HK-2 (cell line): Measurements from ENCODE around the gene TPRA1.
A peak's percentile ranks its signal among the peaks of the same experiment; 100 is the strongest.

Source experiments
- DNase-seq: peaks from one replicate; pipeline ENCODE4 v3.0.0-alpha.2; 2018; ENCODE audit not compliant: unreplicated experiment

TPRA1 gene

DNA sequence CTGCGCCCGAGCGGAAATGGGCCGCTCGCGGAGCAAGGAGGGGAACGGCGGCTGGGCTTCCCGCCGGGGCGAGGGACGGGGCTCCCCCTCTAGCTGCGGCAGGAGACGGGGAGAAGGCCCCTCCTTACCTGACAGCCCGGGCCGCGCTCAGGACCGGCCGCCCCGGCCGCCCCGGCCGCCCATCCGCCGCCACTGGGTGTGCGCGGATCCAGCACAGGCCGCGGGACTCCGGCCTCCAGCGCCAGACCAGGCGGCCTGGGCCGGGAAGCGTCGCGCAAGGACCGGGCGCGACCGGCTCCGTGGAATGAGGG lies 296 bp downstream of the TPRA1 start:
- no peak for DNase-seq

DNA sequence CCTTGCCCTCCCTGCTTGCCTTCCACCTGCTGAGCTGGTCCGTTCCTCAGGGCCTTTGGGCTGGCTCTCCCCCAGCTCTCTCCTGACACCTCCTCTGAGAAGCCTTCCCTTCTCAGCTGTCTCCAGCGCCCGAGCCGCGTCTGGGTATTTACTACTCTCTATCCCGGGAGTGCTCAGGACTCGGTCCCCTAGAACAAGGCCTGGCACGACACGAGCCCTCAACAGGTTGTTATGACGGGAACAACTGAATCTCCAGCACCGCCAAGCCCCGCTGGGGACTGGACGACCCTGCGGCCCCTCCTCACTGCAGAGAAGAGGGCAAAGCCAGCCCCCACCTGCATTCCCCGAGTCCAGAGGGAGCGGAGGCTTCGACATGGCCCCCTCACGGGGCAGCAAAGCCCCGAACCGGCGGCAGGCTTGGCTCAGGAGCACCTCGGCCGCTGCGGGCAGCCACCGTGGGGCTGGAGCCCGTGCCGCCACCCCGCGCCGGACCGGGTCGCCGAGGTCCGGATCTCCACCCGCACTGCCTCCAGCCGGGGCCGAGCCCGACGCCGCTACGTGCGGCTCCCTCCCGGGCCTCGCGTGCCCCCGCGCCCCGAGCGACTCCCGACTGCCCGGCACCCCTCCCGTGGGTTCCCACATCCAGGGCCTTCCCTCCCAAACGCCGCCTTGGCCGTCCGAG lies 792 bp downstream of the TPRA1 start:
- peak; percentile 57 for DNase-seq

DNA sequence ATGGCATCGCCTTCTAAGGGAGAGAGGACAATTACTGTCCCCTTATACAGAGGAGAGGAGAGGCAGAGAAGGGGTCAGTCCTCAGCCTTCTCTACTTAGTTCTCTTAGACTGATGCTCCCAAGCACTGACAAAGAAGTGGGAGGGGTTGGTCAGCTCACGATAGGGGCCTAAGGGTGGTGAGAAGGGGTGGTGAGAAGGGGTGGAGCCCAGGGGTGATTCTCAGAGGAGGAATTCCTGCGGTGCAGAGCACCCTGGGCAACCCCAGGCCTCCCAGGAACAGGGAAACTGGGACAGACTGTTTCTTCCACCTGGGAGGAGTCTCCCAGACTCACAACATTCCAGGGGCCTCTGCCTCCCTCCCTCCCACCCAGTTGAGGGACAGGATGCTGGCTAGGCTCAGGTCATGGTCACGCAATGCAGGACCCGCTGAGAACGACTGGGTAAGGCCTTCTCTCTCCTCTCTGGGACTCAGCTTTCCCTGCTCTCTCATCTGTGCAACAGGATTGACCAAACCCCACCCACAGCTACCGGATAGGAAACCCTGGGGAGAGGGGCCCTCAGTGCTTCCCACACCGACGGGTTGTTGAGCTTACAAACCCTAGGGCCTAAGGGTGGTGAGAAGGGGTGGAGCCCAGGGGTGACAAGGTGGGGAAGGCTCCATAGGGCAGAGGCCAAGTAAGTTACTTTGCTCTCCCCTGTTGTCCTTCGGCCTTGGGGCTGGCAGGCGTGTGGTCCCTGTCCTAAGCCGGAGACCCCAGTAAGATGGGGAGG lies 1.5 kb downstream of the TPRA1 start:
- peak; percentile 89 for DNase-seq

DNA sequence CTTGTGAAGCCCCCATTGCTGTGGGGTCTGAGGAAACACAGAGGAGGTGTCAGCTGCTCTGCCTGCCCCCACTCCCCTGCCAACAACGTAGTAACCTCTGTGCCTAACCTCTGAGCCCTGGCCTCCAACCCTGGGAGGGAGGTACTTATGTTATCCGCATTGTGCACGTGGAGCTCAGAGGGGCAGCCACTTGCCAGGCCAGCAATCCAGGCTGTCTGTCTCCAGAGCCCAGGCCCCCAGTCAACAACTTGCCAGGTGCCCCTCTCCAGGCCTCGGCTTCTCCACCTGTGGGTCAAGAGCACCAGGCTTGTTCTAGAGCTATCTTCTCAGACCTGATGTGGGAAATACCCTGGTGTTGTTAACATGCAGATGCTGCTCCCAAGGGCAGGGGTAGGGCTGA lies 2.7 kb downstream of the TPRA1 start:
- no peak for DNase-seq

DNA sequence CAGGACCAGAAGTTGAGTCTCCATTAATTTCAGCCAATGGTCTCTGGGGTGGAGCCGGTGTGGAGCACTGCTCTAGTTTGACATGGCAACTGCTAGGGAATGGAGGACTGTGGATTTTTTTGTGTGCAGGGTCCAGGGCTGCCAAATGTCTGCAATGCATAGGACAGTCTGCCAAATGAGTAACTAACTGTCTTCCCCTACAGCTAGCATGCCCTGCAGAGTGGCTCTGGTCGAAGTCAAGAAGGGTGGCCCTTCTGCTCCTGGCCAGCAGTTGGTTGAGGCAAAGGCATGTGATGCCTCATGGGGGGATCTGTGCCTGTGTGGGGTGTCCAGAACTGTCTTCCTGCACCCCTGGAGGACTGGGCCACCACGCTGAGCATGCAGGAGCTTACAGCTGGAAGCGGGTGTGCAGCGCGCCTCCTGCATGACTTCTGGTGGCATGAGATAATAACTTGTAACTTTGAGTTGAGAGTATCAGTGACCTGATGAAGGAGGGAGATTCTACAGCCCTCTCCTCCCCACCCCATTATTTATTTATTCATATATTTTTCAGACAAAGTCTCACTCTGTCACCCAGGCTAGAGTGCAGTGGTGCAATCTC lies 4.6 kb downstream of the TPRA1 start:
- no peak for DNase-seq

DNA sequence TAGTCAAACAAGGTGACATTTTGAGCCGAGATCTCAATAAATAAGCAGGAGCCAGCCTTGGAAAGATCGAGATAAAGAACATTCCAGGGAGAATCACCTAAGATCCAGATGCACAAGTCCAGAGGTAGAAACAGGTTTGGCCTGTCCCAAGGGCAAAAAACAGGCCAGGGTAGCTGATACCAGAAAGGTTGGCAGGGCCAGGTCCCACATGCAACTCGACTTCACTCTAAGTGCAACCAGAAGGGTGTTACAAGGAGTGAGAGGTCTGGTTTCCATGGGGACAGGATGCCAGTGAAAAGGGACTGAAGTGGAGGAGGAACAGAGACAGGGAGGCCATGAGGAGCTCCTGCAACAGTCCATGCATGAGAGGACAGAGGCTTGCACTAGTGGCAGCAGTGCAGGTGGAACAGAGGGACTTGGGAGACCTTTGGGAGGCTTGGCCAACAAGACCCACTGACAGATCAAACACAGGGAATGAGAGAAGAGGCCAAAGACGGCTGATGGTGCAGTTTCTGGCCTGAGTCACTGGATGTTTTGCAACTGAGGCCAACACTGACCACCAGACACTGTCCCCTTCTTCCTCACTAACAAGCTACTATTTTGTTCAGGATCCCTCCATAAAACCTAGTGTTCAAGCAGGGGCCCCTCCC lies 5.2 kb downstream of the TPRA1 start:
- no peak for DNase-seq

DNA sequence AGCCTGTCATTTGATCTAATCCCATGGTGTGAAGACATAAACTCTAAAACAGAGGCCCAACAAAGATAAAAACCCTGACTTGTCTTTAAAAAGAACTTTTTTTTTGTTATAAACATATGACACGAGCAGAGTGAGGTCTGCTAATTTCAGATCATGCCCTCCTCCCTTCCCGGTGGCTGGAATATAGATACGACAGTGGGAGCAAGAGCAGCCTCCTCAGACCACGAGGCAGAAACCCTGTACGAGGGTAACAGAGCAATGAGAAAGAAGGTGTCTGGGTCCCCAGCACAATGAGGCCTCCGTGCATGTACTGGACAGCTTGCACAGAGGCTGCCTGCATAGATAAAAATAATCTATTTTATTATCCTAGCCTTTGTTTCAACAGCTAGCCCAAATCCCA lies 5.8 kb downstream of the TPRA1 start:
- no peak for DNase-seq

DNA sequence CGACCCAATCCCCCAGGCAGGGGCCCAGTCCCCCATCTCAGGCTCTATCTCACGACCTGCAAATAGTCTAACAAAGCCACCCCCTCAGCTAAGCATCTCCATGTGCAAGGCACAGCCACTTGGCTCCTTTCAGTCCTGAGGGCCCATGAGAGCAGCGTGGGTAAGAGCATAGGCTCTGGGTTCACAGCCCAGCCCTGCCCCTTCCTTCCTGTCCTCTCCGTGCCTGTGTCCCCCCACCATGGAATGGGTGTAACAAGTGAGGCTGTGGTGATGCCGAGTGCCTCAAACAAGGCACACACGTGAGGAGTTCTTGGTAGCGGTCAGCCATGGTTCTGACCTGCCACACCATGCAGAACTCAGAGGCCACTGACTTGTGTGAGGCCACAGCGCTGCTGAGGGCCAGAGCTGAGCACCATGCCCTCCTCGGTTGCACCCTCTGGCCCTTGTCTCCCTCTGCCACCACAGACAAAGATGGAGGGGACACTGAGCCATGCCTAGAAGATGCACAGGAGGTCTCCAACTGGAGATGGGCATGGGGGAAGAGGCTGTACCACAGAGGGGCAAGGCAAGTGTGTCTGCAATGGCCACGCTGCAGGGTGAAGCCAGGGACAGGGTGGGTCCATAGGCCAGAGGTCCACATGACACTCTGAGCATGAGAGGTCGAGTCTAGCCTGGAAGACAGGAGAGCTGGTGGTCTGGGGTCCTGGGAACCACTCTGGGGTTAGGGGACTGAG lies 10.0 kb downstream of the TPRA1 start:
- no peak for DNase-seq

DNA sequence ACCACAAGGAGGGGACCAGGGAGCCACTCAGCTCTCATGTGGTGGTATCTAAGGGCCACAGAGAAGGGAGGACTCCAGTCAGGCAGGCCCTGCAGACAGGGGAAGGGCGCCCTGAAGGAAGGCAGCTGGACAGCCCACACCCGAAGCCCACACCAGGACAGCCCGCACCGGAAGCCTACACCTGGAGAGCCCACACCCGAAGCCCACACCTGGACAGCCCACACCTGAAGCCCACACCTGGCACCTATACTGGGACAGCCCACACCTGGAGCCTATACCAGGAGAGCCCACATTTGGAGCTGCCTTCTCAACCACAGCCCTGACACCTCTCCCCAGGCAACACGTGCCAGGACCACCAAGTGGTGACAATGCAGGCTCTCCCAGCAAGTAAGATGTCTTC lies 11.7 kb downstream of the TPRA1 start:
- no peak for DNase-seq

DNA sequence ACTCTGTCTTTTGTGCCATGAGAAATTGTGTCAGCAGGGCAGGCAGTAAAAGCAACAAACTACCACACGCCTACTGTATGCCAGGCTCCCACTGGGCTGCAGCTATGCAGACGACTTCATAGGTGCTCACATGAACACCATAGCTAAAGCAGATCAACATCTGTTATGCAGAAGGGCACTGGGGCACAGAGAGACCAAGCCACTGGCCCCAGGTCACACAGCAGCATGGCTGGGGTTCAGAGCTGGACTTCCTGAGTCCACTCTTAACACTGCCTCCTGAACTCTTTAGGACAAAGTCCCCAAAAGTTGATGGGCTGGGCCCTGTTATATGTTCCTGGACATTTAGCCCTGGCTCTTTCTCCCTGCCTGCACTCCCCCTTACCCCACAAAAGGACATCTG lies 12.4 kb downstream of the TPRA1 start:
- DNase-seq: no peak

DNA sequence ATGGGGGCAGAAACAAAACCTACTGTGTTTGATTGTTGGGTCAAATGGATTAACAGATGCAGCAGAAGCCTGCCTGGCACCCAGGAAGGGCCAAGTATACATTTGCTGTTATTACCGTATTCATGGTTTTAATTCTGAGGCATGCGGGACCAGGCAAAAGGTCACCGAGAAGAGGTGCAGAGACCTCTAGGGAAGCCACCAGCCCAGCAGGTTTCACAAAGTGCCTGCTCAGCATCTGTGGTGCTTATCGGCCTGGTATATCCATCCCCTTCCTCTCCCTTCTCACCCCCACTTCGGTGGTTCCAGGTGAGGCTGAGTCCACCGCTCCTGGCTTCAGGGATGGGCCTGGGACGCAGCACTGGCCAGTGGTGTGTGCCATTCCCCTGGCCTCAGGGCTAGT lies 13.1 kb downstream of the TPRA1 start:
- no peak for DNase-seq

DNA sequence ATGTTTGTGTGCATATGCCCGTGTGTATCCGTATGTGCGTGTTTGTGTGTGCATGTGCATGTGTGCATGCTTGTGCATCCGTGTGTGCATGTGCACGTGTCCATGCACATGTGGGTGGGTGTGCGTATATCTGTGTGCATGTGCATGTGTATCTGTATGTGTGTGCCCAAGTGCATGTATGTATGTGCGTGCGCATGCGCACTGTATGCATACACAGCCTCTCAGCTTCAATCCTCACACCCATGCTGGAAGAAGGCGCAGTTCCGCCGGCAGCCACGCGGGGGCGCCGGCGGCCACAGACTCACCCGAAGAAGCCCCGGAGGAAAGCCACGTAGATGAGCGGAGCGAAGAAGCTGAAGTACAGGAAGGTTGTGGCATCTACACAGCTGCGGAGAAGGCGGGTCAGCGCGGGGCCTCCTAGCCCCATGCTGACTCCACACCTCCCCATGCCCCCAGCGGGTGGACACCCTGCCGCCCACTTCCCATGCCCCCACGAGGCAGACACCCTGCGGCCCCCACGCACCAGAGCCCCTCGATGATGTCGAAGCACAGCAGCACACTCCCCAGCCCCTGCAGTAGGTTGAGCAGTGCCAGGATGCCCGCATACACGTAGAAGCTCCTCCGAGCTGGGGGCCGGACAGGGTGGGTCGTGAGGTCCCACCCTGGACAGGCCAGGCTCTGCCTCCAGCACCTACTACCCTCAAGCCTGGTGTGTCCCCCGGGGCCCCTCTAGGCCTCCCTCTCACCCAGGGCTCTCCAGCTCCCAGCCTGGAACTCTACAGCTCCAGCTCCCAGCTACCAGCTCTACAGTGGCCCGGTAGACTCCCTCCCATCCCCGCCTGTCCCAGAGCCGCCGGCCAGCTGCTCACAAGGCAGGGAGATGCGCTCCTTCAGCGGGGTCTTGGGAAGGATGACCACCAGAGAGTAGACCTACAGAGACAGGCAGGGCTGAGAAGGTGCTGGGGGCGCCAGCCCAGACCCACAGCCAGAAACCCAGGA lies 15.4 kb downstream of the TPRA1 start:
- DNase-seq: peak; percentile 90

DNA sequence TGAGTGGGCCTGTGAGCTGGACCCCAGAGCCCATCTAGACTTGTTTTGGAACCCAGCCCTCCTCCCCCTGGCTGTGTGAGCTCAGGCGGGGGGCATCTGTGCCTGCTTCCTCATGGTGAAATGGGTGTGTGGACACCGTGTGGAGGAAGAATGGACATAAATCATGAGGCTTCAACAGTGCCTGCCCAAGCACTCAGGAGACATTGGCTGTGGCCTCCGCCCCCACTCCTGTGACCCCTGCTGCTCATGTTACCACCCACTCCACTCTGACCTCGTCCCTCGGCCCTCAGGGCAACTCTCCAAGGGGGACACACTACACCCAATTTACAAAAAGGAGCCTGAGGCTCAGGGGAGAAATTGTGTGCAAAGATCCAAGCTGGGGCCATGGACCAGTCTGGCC lies 16.6 kb downstream of the TPRA1 start:
- DNase-seq: no peak

DNA sequence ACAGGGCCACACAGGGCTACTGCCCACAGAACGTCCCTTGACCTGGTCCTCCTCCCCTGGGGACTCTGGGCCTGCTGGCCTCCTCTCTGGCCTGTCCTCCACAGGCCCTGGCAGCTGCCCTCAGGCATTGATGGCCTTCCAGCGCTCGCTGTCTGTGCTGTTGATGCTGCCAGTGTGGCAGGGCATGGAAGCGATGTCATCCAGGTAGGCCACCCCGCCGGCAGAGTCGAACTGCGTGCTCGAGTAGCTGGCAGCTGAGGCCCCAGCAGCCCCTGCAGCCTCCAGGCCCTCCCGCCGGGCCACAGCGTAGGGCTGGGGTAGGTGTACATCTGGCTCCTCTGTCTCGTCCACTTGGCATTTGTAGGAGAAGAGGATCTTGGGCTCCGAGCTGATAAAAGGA lies 17.1 kb downstream of the TPRA1 start:
- no peak for DNase-seq

DNA sequence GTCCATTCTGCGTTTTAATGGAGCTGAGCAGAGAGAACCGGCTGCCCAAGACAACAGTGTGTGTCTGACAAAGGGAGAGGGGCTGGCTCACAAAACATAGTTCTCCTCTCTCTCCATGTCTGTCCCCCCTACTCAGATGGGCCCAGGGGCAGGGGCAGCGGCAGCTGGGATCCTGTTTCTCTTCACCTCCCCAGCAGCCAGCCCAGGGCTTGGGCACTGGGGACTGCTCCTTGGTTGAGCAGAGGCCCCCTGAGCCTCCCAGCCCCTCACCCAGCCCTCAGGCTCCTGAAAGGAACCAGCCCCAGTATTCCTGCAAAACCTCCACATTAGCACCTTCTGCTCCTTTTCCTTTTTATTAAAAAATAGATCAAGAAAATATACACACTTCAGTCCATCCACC lies 17.8 kb downstream of the TPRA1 start:
- DNase-seq: no peak

DNA sequence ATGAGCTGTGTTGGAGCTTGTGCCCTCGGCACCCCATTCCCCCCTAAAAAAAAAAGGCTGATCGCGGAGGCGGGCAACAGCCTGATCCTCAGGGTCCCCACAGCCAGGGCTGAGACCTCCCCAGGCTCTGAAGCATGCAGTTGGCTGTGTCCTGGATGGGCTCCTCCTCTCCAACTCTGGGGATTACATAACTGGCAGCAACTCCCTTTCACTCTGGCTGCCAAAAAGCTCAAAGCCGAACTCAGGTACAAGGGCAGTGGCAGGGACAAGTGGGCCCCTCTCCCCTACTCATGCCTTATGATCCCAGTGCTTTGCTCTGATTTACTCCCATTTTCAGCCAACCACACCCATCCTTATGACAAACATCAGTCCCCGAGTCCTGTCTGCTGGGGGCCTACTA lies 18.3 kb downstream of the TPRA1 start:
- DNase-seq: no peak

DNA sequence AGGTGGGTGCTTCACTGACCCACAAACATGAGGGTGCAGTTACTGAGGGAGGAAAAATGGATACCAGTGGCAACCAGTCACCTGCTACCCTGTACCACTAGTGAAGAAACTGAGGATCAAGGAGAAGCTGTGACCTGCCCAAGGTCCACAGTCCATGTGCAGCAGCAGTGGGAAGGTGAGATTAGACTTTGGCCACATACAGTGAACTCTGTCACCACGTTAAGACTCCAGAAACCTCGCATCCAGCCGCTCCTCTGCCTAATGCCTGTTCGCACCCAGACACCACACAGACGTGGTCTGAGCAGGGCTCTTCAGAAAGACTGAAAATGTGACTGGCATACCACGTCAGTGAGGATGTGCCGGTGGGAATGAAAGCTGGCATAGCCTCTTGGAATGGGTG lies 20.0 kb downstream of the TPRA1 start:
- no peak for DNase-seq

DNA sequence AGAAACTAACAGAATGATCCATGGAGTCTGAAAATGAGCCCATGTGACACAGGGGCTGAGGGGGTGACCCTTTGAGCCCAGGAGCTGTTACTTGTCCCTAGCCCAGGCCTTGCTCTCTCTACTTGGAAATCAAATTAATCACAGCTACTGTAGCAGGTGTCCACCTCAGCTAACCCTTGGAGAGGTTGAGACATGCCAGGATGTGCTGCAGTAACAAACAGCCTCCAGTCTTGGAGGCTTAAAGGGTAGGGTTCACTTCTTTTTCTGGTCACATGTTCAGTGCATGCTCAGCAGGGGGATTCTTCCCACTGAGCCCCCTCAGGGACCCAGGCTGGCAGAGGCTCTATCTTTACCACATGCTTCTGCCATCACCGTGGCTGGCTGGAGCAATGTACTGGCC lies 21.4 kb downstream of the TPRA1 start:
- DNase-seq: no peak

DNA sequence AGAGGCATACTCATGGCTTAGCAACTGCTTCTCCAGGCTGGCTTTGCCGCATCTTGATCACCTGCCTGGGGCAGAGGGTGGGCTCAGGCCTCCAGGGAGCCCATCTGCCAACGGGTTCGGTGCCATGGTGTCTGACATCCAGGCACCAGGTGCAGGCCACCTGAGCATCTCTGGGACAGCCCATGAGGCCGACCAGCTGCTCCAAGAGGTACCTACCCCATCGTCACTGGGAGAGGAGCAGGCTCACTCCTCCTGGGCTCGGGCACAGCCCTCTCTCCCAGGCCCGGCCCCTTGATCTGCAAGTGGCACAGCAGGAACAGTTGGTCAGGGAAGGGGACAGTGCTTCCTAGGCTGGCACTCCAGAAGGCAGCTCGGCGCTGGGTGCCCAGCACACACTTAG lies 21.9 kb downstream of the TPRA1 start:
- no peak for DNase-seq

DNA sequence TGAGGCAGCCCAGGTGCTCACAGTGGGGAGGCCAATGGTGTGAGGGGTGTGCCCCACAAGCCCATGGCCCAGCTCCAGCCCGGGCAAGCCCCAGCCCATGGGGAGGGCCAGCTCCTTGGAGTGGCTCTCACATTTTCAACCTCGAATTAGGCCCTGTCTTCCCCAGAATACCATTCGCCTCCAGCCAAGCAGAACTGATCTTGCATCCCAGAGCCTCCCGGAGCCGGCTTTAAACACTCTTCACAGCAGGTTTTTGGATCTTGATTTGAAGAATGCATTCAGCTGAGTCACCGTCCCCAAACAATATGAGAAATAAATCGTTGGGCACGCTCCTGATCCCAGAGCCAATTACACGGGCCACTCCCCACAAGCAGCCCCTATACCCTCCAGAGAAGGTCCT lies 23.7 kb downstream of the TPRA1 start:
- DNase-seq: no peak

DNA sequence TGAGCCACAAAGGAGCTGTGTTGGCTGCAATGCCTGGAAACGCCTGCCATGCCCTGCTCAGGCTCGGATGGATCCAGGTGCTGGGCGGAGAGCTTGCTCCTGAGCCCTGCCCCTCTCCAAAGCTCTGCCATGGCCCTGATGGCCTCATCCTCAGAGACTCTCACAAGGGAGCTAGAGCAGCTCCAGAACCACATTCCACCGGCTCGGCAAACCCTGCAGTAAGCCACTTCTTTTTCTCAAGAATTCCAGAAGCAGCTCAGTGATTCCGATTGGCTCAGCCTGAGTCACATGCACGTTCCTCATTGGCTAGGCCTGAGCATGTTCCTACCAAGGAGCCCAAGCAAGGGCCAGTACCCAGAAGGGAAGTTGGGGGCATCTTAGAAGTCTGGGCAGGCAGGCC lies 24.8 kb downstream of the TPRA1 start:
- no peak for DNase-seq
